Glutamatergic neuron (in vitro differentiated cells): ENCODE data around the gene CDC25B. TPM values are rescaled to one million over a fixed set of nuclear protein-coding genes. Genes with fewer than 3 reads are reported as not detected.
A peak's percentile ranks its signal among the peaks of the same experiment; 100 is the strongest.

ENCODE experiments used
- DNase-seq: peaks from one replicate; pipeline ENCODE4 v3.0.0; 2022
- H3K27ac Mint-ChIP-seq: one replicate; pipeline ENCODE4 v1.8.0; 2020; ENCODE audit warnings: mild to moderate bottlenecking, mixed read lengths, inconsistent platforms; ENCODE audit not compliant: unreplicated experiment
- H3K27me3 Mint-ChIP-seq: one replicate; pipeline ENCODE4 v1.8.0; 2020; ENCODE audit warnings: mild to moderate bottlenecking, moderate library complexity, mixed read lengths, inconsistent platforms; ENCODE audit not compliant: unreplicated experiment
- H3K36me3 Mint-ChIP-seq: one replicate; pipeline ENCODE4 v1.8.0; 2020; ENCODE audit warnings: mild to moderate bottlenecking, mixed read lengths, inconsistent platforms; ENCODE audit not compliant: unreplicated experiment
- H3K4me1 Mint-ChIP-seq: one replicate; pipeline ENCODE4 v1.8.0; 2020; ENCODE audit warnings: mild to moderate bottlenecking, low read depth, mixed read lengths, inconsistent platforms; ENCODE audit not compliant: unreplicated experiment
- H3K4me3 Mint-ChIP-seq: one replicate; pipeline ENCODE4 v1.8.0; 2020; ENCODE audit warnings: mild to moderate bottlenecking, mixed read lengths, inconsistent platforms; ENCODE audit not compliant: unreplicated experiment
- H3K9me3 Mint-ChIP-seq: one replicate; pipeline ENCODE4 v1.8.0; 2020; ENCODE audit warnings: mild to moderate bottlenecking, moderate library complexity, mixed read lengths, inconsistent platforms; ENCODE audit not compliant: unreplicated experiment
- CTCF ChIP-seq: fragments of 200-600 bp; sonication (generic); IDR thresholded peaks from one replicate; pipeline ENCODE4 v1.5.0; 2021; ENCODE audit not compliant: partially characterized antibody, unreplicated experiment
- total RNA-seq: library from RNA; stranded (reverse); fragmentation: NEBNext Ultra II Directional; extraction: Animal tissue kit (Norgen Biotek cat#: 25700); gene quantifications from one replicate; pipeline ENCODE4 v1.2.1, GENCODE V29; 2021; ENCODE audit not compliant: unreplicated experiment

Gene CDC25B
- total RNA-seq, 1 donor from 2014 or later, result 27.6 TPM

DNA sequence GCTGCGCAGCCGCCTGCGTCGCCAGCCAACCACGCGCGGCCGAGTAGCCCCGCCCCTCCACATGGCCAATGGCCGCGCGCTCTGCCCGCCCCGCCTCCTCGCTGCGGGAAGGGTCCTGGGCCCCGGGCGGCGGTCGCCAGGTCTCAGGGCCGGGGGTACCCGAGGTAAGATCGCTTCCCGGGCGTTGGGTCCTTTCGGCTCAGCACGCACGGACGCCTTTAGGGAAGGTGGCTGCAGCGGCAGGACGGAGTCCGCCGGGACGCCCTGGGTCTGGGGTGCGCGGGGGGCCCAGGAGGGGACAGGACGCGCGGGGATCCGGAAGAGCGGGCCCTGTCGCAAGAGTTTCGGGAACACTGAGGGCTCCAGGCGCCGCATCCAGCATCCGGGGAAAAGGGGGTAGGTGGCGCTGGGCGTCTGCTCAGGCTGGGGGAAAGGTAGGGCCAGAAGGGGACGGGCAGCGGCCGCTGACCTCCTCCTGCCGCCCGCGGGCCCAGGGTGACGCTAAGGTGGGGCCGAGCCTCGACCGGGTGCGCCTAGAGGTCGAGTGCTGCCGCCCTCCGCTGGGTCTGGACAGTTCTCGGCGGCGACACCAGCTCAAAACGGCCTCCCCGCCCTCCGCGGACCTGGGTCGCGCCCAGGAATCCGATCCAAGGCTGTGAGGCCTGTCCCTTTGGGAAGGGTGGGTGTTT is 50.8 kb downstream of the CDC25B start, which contains the start of gene MAVS:
Gene MAVS, plus strand, starts transcription at position 95 of the 689 bp plus-strand sequence. CDS start 7,791 bp downstream, outside the sequence.
- Mint-ChIP-seq H3K27ac (peak within 1 kb of the TSS; percentile 60), H3K4me3 (peak within 1 kb of the TSS; percentile 88), H3K36me3 (no peaks in the 10 kb centered on the region), H3K27me3 (peaks cover 2% of the 10 kb centered on the region), H3K9me3 (peaks cover 4% of the 10 kb centered on the region), H3K4me1 (peaks cover 2% of the 10 kb centered on the region)
- TF ChIP-seq CTCF, result no peak
- DNase-seq, result peak; percentile 92

GRCh38 chr20:3847429-3847940 is 51.4 kb downstream of the CDC25B start:
- Mint-ChIP-seq H3K36me3 (no peaks in the 10 kb centered on the region), H3K4me3 (peak overlapping the region; percentile 88), H3K4me1 (peaks cover 2% of the 10 kb centered on the region), H3K9me3 (peaks cover 4% of the 10 kb centered on the region), H3K27me3 (peaks cover 2% of the 10 kb centered on the region), H3K27ac (peak overlapping the region; percentile 60)
- TF ChIP-seq CTCF, result no peak
- no peak for DNase-seq

- Mint-ChIP-seq H3K4me1 (peaks cover 2% of the 10 kb centered on the region), H3K9me3 (peaks cover 4% of the 10 kb centered on the region), H3K27me3 (peaks cover 2% of the 10 kb centered on the region), H3K36me3 (no peaks in the 10 kb centered on the region), H3K4me3 (peak overlapping the region; percentile 61), H3K27ac (no peak overlapping the region)
- no peak for DNase-seq
- no peak for TF ChIP-seq CTCF
Observed at GRCh38 chr20:3848565-3848964, 52.5 kb downstream of the CDC25B start.

DNA sequence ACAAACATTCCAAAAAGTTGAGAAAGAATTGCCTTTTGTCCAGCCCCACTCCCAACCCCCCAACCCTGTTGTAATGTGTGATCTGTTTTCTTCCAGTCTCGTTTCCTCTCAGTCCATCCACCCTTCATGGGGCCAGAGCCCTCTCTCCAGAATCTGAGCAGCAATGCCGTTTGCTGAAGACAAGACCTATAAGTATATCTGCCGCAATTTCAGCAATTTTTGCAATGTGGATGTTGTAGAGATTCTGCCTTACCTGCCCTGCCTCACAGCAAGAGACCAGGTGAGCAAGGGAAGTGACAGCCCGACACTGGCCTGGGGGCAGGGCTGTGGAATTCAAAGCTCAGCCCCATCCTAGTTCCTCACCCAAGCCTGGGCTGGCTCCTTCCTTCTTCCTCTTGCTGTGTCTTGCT is 58.4 kb downstream of the CDC25B start:
- DNase-seq, result no peak
- Mint-ChIP-seq H3K9me3 (no peaks in the 10 kb centered on the region), H3K4me3 (no peak overlapping the region), H3K36me3 (no peaks in the 10 kb centered on the region), H3K4me1 (peaks cover 2% of the 10 kb centered on the region), H3K27me3 (peaks cover 3% of the 10 kb centered on the region), H3K27ac (no peak overlapping the region)
- no peak for TF ChIP-seq CTCF

Other genes with a start within 250 kb of the CDC25B start
- gene GFRA4, start 132.9 kb upstream of the CDC25B start, total RNA-seq, result not detected
- gene ADAM33, start 114.3 kb upstream of the CDC25B start, total RNA-seq, result 0.27 TPM
- gene SIGLEC1, start 83.7 kb upstream of the CDC25B start, total RNA-seq, result not detected
- gene HSPA12B, start 63.6 kb upstream of the CDC25B start, total RNA-seq, result 0.44 TPM
- gene ADISSP, start 28.6 kb upstream of the CDC25B start, total RNA-seq, result 54.6 TPM
- 0.22 TPM for gene SPEF1, start 14.9 kb upstream of the CDC25B start, total RNA-seq
- 47.1 TPM for gene CENPB, start 9.6 kb upstream of the CDC25B start, total RNA-seq
- gene AP5S1, start 24.2 kb downstream of the CDC25B start, total RNA-seq, result 8.1 TPM
- gene MAVS, start 50.5 kb downstream of the CDC25B start, total RNA-seq, result 25.8 TPM
- gene PANK2, start 93.1 kb downstream of the CDC25B start, total RNA-seq, result 60.3 TPM
- gene RNF24, start 219.2 kb downstream of the CDC25B start, total RNA-seq, result 123 TPM